Measurements from ENCODE around the gene ALOX5AP.

DNA sequence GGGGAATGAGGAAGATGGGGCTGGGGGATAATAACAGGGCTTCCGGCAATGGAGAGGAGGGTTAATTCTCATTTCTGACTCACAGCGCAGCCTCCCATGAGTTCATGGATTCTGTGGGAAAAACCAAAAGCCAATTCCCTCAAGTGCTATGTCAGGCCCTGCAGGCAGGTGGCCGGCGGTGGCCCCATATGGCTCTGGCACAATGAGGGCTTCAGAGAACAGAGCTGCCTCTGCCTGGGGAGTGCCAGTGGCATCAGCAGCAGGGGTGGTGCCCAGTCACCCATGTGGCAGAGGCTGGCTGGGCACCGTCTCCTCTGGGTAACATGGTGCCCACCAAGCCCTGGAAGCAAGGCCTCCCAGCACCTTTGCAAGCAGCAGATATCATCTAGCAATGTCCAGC is 69.1 kb downstream of the ALOX5AP start:
- TF ChIP-seq, protein P1, sequence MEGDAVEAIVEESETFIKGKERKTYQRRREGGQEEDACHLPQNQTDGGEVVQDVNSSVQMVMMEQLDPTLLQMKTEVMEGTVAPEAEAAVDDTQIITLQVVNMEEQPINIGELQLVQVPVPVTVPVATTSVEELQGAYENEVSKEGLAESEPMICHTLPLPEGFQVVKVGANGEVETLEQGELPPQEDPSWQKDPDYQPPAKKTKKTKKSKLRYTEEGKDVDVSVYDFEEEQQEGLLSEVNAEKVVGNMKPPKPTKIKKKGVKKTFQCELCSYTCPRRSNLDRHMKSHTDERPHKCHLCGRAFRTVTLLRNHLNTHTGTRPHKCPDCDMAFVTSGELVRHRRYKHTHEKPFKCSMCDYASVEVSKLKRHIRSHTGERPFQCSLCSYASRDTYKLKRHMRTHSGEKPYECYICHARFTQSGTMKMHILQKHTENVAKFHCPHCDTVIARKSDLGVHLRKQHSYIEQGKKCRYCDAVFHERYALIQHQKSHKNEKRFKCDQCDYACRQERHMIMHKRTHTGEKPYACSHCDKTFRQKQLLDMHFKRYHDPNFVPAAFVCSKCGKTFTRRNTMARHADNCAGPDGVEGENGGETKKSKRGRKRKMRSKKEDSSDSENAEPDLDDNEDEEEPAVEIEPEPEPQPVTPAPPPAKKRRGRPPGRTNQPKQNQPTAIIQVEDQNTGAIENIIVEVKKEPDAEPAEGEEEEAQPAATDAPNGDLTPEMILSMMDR (IDR thresholded peaks at IDR 0.05; ENCODE audit: insufficient read depth, low read depth, low read length), result no peak
- TF ChIP-seq EZH2 (IDR thresholded peaks at IDR 0.05; ENCODE audit: insufficient read depth, low read length), result no peak

Measured in astrocyte (in vitro differentiated cells and primary cell).